ENCODE measurements around the gene SCO2. TPM values are rescaled to one million over a fixed set of nuclear protein-coding genes. Genes with fewer than 3 reads are reported as not detected.

Gene SCO2
- total RNA-seq, 1 donor, result 5.1 TPM

GRCh38 chr22:50506611-50507420 lies 18.6 kb downstream of the SCO2 start:
- peak overlapping the region; percentile 91 for H2AFZ ChIP-seq (ENCODE audit: low read length)
- H3K27ac ChIP-seq (ENCODE audit: low read depth, low read length), result peak overlapping the region; percentile 72
- H3K4me2 ChIP-seq (ENCODE audit: insufficient read depth, low read length), result peak overlapping the region; percentile 95
- H3K36me3 ChIP-seq (ENCODE audit: insufficient read depth, low read length), result peaks cover 17% of the 10 kb centered on the region
- TF ChIP-seq CTCF (IDR thresholded peaks at IDR 0.05; ENCODE audit: extremely low read depth, low read depth, low read length), result no peak
- H3K4me1 ChIP-seq (ENCODE audit: insufficient read depth, low read length), result peaks cover 13% of the 10 kb centered on the region
- H3K4me3 ChIP-seq (ENCODE audit: insufficient read depth, low read length), result peak overlapping the region; percentile 99
- peaks cover 50% of the 10 kb centered on the region for H3K79me2 ChIP-seq (ENCODE audit: insufficient read depth, low read length)
- peaks cover 12% of the 10 kb centered on the region for H4K20me1 ChIP-seq (ENCODE audit: insufficient read depth, low read length)
- H3K9me3 ChIP-seq (ENCODE audit: low read depth, low read length), result no peaks in the 10 kb centered on the region
- DNase-seq (ENCODE audit: insufficient read length, low spot score, missing footprints), result peak; percentile 98
- no peaks in the 10 kb centered on the region for H3K27me3 ChIP-seq (ENCODE audit: insufficient read depth, low read length)

- TF ChIP-seq CTCF (IDR thresholded peaks at IDR 0.05; ENCODE audit: extremely low read depth, low read depth, low read length), result no peak
- H3K36me3 ChIP-seq (ENCODE audit: insufficient read depth, low read length), result peaks cover 17% of the 10 kb centered on the region
- peaks cover 50% of the 10 kb centered on the region for H3K79me2 ChIP-seq (ENCODE audit: insufficient read depth, low read length)
- no peak overlapping the region for H2AFZ ChIP-seq (ENCODE audit: low read length)
- H3K9me3 ChIP-seq (ENCODE audit: low read depth, low read length), result no peaks in the 10 kb centered on the region
- peaks cover 13% of the 10 kb centered on the region for H3K4me1 ChIP-seq (ENCODE audit: insufficient read depth, low read length)
- no peak overlapping the region for H3K27ac ChIP-seq (ENCODE audit: low read depth, low read length)
- peaks cover 12% of the 10 kb centered on the region for H4K20me1 ChIP-seq (ENCODE audit: insufficient read depth, low read length)
- DNase-seq (ENCODE audit: insufficient read length, low spot score, missing footprints), result peak; percentile 85
- H3K4me2 ChIP-seq (ENCODE audit: insufficient read depth, low read length), result peak overlapping the region; percentile 95
- no peaks in the 10 kb centered on the region for H3K27me3 ChIP-seq (ENCODE audit: insufficient read depth, low read length)
- H3K4me3 ChIP-seq (ENCODE audit: insufficient read depth, low read length), result peak overlapping the region; percentile 99
Measured at GRCh38 chr22:50505776-50506610, 19.4 kb downstream of the SCO2 start.

GRCh38 chr22:50505276-50505775 lies 20.1 kb downstream of the SCO2 start:
- no peak overlapping the region for H3K27ac ChIP-seq (ENCODE audit: low read depth, low read length)
- peak; percentile 44 for DNase-seq (ENCODE audit: insufficient read length, low spot score, missing footprints)
- no peaks in the 10 kb centered on the region for H3K27me3 ChIP-seq (ENCODE audit: insufficient read depth, low read length)
- no peak overlapping the region for H3K4me2 ChIP-seq (ENCODE audit: insufficient read depth, low read length)
- peaks cover 47% of the 10 kb centered on the region for H3K79me2 ChIP-seq (ENCODE audit: insufficient read depth, low read length)
- peaks cover 17% of the 10 kb centered on the region for H3K36me3 ChIP-seq (ENCODE audit: insufficient read depth, low read length)
- peaks cover 13% of the 10 kb centered on the region for H3K4me1 ChIP-seq (ENCODE audit: insufficient read depth, low read length)
- no peaks in the 10 kb centered on the region for H3K9me3 ChIP-seq (ENCODE audit: low read depth, low read length)
- no peak overlapping the region for H3K4me3 ChIP-seq (ENCODE audit: insufficient read depth, low read length)
- H4K20me1 ChIP-seq (ENCODE audit: insufficient read depth, low read length), result peaks cover 12% of the 10 kb centered on the region
- no peak for TF ChIP-seq CTCF (IDR thresholded peaks at IDR 0.05; ENCODE audit: extremely low read depth, low read depth, low read length)
- H2AFZ ChIP-seq (ENCODE audit: low read length), result no peak overlapping the region

Data from osteoblast (primary cell).